ENCODE data around the gene JAK2.
A peak's percentile ranks its signal among the peaks of the same experiment; 100 is the strongest.
"Not testable (repeated sequence)": the region's sequence is repeated elsewhere in the genome, so short reads cannot be mapped to it uniquely, and the experiment has no call there.

JAK2 gene

GRCh38 chr9:4979239-4979638, 5.8 kb upstream of the JAK2 start:
- no peak for DNase-seq (ENCODE audit: low read depth, low spot score)
- H3K27ac ChIP-seq, result no peak overlapping the region

- no peak overlapping the region for H3K27ac ChIP-seq
- DNase-seq (ENCODE audit: low read depth, low spot score), result no peak
These were observed 4.9 kb upstream of the JAK2 start for GRCh38 chr9:4980086-4980727.

- DNase-seq (ENCODE audit: low read depth, low spot score), result no peak
These were observed 2.2 kb upstream of the JAK2 start for GRCh38 chr9:4982721-4983482.

GRCh38 chr9:4983601-4984165, 1.4 kb upstream of the JAK2 start:
- H3K27ac ChIP-seq, result peak overlapping the region; percentile 94
- DNase-seq (ENCODE audit: low read depth, low spot score), result no peak

More at GRCh38 chr9:4982721-4983482, 2.2 kb upstream of the JAK2 start:
- H3K27ac ChIP-seq, result no peak overlapping the region

GRCh38 chr9:4984171-4984620, 876 bp upstream of the JAK2 start:
- H3K27ac ChIP-seq, result peak overlapping the region; percentile 94
- no peak for DNase-seq (ENCODE audit: low read depth, low spot score)

- DNase-seq (ENCODE audit: low read depth, low spot score), result no peak
- H3K27ac ChIP-seq, result peak overlapping the region; percentile 94
These were observed 554 bp downstream of the JAK2 start for GRCh38 chr9:4985386-4986266.

- H3K27ac ChIP-seq, result peak overlapping the region; percentile 94
- DNase-seq (ENCODE audit: low read depth, low spot score), result no peak
These were observed 1.2 kb downstream of the JAK2 start for GRCh38 chr9:4986296-4986695.

GRCh38 chr9:4986783-4987182, 1.7 kb downstream of the JAK2 start:
- DNase-seq (ENCODE audit: low read depth, low spot score), result no peak
- peak overlapping the region; percentile 94 for H3K27ac ChIP-seq

- DNase-seq (ENCODE audit: low read depth, low spot score), result no peak
- no peak overlapping the region for H3K27ac ChIP-seq
These were observed 2.9 kb downstream of the JAK2 start for GRCh38 chr9:4987961-4988421.

- no peak overlapping the region for H3K27ac ChIP-seq
These were observed 7.8 kb downstream of the JAK2 start for GRCh38 chr9:4992872-4993271.

GRCh38 chr9:4994166-4994890, 9.3 kb downstream of the JAK2 start:
- no peak for DNase-seq (ENCODE audit: low read depth, low spot score)
- H3K27ac ChIP-seq, result no peak overlapping the region

More at GRCh38 chr9:4992872-4993271, 7.8 kb downstream of the JAK2 start:
- DNase-seq (ENCODE audit: low read depth, low spot score), result no peak

- no peak overlapping the region for H3K27ac ChIP-seq
- no peak for DNase-seq (ENCODE audit: low read depth, low spot score)
These were observed 12.1 kb downstream of the JAK2 start for GRCh38 chr9:4997196-4997595.

GRCh38 chr9:4997631-4998030, 12.6 kb downstream of the JAK2 start:
- DNase-seq (ENCODE audit: low read depth, low spot score), result no peak

GRCh38 chr9:5002811-5003210, 17.7 kb downstream of the JAK2 start:
- DNase-seq (ENCODE audit: low read depth, low spot score), result no peak
- no peak overlapping the region for H3K27ac ChIP-seq

More at GRCh38 chr9:4997631-4998030, 12.6 kb downstream of the JAK2 start:
- H3K27ac ChIP-seq, result no peak overlapping the region

- no peak for DNase-seq (ENCODE audit: low read depth, low spot score)
- H3K27ac ChIP-seq, result no peak overlapping the region
These were observed 19.4 kb downstream of the JAK2 start for GRCh38 chr9:5004481-5004880.

GRCh38 chr9:5008202-5008601, 23.1 kb downstream of the JAK2 start:
- H3K27ac ChIP-seq, result no peak overlapping the region
- no peak for DNase-seq (ENCODE audit: low read depth, low spot score)

- no peak for DNase-seq (ENCODE audit: low read depth, low spot score)
- H3K27ac ChIP-seq, result no peak overlapping the region
These were observed 28.3 kb downstream of the JAK2 start for GRCh38 chr9:5013374-5013773.

GRCh38 chr9:5015934-5016333, 30.9 kb downstream of the JAK2 start:
- H3K27ac ChIP-seq, result no peak overlapping the region
- no peak for DNase-seq (ENCODE audit: low read depth, low spot score)

GRCh38 chr9:5025416-5025815, 40.3 kb downstream of the JAK2 start:
- H3K27ac ChIP-seq, result no peak overlapping the region
- DNase-seq (ENCODE audit: low read depth, low spot score), result no peak

- not testable (repeated sequence) for H3K27ac ChIP-seq; DNase-seq (ENCODE audit: low read depth, low spot score)
These were observed 46.9 kb downstream of the JAK2 start for GRCh38 chr9:5031941-5032340.

Data from epithelial cell of prostate (primary cell).